CD4-positive, alpha-beta T cell treated with Interleukin-17A for 1 hour (primary cell): Measurements from ENCODE around the gene C10orf95.

Source experiments
- DNase-seq: peaks from one replicate; pipeline ENCODE4 v3.0.0-alpha.2; 2020

Gene C10orf95

DNA sequence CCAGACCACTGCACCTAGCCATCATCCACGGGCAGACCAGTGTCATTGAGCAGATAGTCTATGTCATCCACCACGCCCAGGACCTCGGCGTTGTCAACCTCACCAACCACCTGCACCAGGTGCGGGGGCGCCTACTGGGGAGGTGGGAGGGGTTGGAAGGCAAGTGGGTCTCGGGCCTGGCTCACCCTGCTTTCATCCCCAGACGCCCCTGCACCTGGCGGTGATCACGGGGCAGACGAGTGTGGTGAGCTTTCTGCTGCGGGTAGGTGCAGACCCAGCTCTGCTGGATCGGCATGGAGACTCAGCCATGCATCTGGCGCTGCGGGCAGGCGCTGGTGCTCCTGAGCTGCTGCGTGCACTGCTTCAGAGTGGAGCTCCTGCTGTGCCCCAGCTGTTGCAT is 51.3 kb downstream of the C10orf95 start:
- peak; percentile 15 for DNase-seq
